Neural progenitor cell (in vitro differentiated cells): Measurements from ENCODE around the gene RPTOR. TPM values are rescaled to one million over a fixed set of nuclear protein-coding genes. Genes with fewer than 3 reads are reported as not detected.

Experiments used
- DNase-seq: peaks from one replicate; pipeline ENCODE4 v3.0.0-alpha.2; 2016; ENCODE audit warnings: low spot score
- H2AFZ ChIP-seq: fragments of 200-600 bp; sonication (generic); replicated peaks from 2 replicates; pipeline ENCODE4 v1.6.1; 2016; ENCODE audit warnings: antibody characterized with exemption
- H3F3A ChIP-seq: fragments of 200-600 bp; sonication (generic); 2 replicates; pipeline ENCODE4 v1.6.1; 2016; ENCODE audit warnings: antibody characterized with exemption, low read depth
- H3K27ac ChIP-seq: fragments of 200-600 bp; sonication (generic); 2 replicates; pipeline ENCODE4 v1.5.1; 2016; ENCODE audit warnings: mild to moderate bottlenecking
- H3K27me3 ChIP-seq: fragments of 200-600 bp; sonication (generic); 2 replicates; pipeline ENCODE4 v1.6.1; 2016; ENCODE audit warnings: mild to moderate bottlenecking, moderate library complexity
- H3K36me3 ChIP-seq: fragments of 200-600 bp; sonication (generic); 2 replicates; pipeline ENCODE4 v1.5.1; 2016
- H3K4me1 ChIP-seq: fragments of 200-600 bp; sonication (generic); 2 replicates; pipeline ENCODE4 v1.6.1; 2016; ENCODE audit warnings: mixed run types
- H3K4me2 ChIP-seq: fragments of 200-600 bp; sonication (generic); 2 replicates; pipeline ENCODE4 v1.6.1; 2016
- H3K4me3 ChIP-seq: fragments of 200-600 bp; sonication (generic); 2 replicates; pipeline ENCODE4 v1.5.1; 2016
- H3K79me2 ChIP-seq: fragments of 200-600 bp; sonication (generic); 2 replicates; pipeline ENCODE4 v1.6.1; 2016; ENCODE audit warnings: low read depth
- H3K9ac ChIP-seq: fragments of 200-600 bp; sonication (generic); 2 replicates; pipeline ENCODE4 v1.6.1; 2016
- H3K9me3 ChIP-seq: fragments of 200-600 bp; sonication (generic); 2 replicates; pipeline ENCODE4 v1.5.1; 2016; ENCODE audit warnings: low read depth
- H4K20me1 ChIP-seq: fragments of 200-600 bp; sonication (generic); 2 replicates; pipeline ENCODE4 v1.6.1; 2016; ENCODE audit warnings: low read depth
- H3K27ac Mint-ChIP-seq: 3 replicates; pipeline ENCODE4 v1.8.0; 2021; ENCODE audit warnings: mixed read lengths
- H3K27me3 Mint-ChIP-seq: 2 replicates; pipeline ENCODE4 v1.8.0; 2022; ENCODE audit warnings: low read depth, mild to moderate bottlenecking, inconsistent platforms, moderate library complexity, mixed read lengths; ENCODE audit not compliant: insufficient read depth
- H3K36me3 Mint-ChIP-seq: 3 replicates; pipeline ENCODE4 v1.8.0; 2021; ENCODE audit warnings: mixed read lengths
- H3K4me1 Mint-ChIP-seq: 3 replicates; pipeline ENCODE4 v1.8.0; 2021; ENCODE audit warnings: mixed read lengths
- H3K4me3 Mint-ChIP-seq: 3 replicates; pipeline ENCODE4 v1.8.0; 2021; ENCODE audit warnings: mild to moderate bottlenecking, moderate library complexity, mixed read lengths
- H3K9me3 Mint-ChIP-seq: 3 replicates; pipeline ENCODE4 v1.8.0; 2020; ENCODE audit warnings: mixed read lengths
- EZH2 ChIP-seq: fragments of 200-600 bp; sonication (generic); IDR thresholded peaks from 2 replicates; pipeline ENCODE4 v1.6.1; 2017; ENCODE audit warnings: antibody characterized with exemption, mild to moderate bottlenecking, moderate library complexity
- EZH2phosphoT487 ChIP-seq: fragments of 200-600 bp; sonication (generic); IDR thresholded peaks from 2 replicates; pipeline ENCODE4 v1.6.1; 2017; ENCODE audit warnings: antibody characterized with exemption
- total RNA-seq: library from RNA; depleted of rRNA; stranded (reverse); fragments of >200 nt; gene quantifications from 2 replicates; pipeline ENCODE4 v1.2.3, GENCODE V29; 2015; ENCODE audit warnings: low replicate concordance
- TF ChIP-seq, protein P1 (sequence below): fragments of 200-600 bp; sonication (generic); IDR thresholded peaks from 2 replicates; pipeline ENCODE4 v1.5.1; 2017; ENCODE audit warnings: antibody characterized with exemption, mild to moderate bottlenecking

RPTOR gene
- total RNA-seq, 1 donor from 2014 or later, result 7.4 TPM

DNA sequence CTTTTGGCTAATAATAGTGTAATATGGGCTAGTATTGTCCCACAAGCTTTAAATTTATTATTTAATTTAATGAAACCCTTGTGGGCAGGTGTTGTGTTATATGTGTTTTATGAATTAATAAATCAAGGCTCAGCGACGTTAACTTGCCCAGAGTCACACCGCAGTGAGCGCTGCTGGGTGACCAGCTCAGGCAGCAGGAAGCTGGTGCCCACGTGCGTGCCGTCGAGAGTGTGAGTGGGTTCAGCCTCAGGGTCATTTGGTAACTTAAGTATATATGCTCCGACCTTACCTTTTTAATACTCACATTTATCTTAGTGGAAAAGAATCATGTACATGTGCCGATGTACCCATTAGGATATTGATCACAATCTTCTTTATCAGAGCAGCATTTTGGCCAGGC lies 309.6 kb downstream of the RPTOR start:
- TF ChIP-seq, protein P1, sequence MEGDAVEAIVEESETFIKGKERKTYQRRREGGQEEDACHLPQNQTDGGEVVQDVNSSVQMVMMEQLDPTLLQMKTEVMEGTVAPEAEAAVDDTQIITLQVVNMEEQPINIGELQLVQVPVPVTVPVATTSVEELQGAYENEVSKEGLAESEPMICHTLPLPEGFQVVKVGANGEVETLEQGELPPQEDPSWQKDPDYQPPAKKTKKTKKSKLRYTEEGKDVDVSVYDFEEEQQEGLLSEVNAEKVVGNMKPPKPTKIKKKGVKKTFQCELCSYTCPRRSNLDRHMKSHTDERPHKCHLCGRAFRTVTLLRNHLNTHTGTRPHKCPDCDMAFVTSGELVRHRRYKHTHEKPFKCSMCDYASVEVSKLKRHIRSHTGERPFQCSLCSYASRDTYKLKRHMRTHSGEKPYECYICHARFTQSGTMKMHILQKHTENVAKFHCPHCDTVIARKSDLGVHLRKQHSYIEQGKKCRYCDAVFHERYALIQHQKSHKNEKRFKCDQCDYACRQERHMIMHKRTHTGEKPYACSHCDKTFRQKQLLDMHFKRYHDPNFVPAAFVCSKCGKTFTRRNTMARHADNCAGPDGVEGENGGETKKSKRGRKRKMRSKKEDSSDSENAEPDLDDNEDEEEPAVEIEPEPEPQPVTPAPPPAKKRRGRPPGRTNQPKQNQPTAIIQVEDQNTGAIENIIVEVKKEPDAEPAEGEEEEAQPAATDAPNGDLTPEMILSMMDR, result no peak
- TF ChIP-seq EZH2, result no peak
- TF ChIP-seq EZH2phosphoT487, result no peak
- peaks cover 9% of the 10 kb centered on the region for H3K27me3 Mint-ChIP-seq
- H3K9me3 ChIP-seq, result no peaks in the 10 kb centered on the region
- no peak overlapping the region for H3K9ac ChIP-seq
- no peak overlapping the region for H3K27ac ChIP-seq
- no peak overlapping the region for H3K4me3 Mint-ChIP-seq
- no peaks in the 10 kb centered on the region for H3K36me3 ChIP-seq
- no peaks in the 10 kb centered on the region for H3K79me2 ChIP-seq
- no peaks in the 10 kb centered on the region for H3K9me3 Mint-ChIP-seq
- no peaks in the 10 kb centered on the region for H4K20me1 ChIP-seq
- no peak overlapping the region for H3K4me2 ChIP-seq
- H3K4me3 ChIP-seq, result no peak overlapping the region
- H3K36me3 Mint-ChIP-seq, result peaks cover 10% of the 10 kb centered on the region
- H3K4me1 ChIP-seq, result peaks cover 9% of the 10 kb centered on the region
- no peak overlapping the region for H3K27ac Mint-ChIP-seq
- DNase-seq, result no peak
- no peaks in the 10 kb centered on the region for H3F3A ChIP-seq
- H3K4me1 Mint-ChIP-seq, result peaks cover 26% of the 10 kb centered on the region
- no peak overlapping the region for H2AFZ ChIP-seq
- no peaks in the 10 kb centered on the region for H3K27me3 ChIP-seq

DNA sequence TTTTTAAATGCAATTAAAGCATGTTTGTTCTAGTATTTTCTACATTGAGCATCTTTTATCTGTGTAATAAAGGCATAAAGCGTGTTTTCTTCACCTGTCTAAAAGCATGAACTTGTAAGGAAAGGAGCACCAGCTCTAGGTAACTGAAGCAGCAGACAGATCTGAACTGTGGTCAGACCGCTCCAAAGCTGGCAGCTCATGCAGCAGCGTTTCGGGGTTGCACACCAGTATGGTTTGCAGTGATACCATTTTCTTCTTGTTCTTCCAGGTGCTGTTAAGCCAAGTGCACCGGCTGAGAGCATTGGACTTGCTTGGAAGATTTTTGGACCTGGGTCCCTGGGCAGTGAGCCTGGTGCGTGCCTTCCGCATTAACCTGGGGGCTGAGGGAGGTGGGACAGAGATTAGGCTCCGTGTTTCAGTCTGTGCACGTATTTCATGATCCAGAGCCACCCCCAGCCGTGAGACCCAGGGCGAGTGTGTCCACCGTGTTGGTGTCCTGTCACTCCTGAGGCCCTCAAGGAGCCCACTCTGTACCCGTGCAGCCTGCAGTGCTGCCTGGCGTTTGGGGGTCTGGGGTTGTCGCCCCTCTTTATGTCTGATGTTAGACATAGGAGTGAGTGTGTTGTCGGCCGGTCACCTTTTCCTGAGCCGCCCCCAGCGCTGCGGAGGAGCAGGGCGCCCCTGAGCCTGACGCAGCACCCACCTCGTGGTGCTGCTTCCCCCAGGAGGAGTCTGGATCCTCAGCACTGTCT lies 310.7 kb downstream of the RPTOR start:
- DNase-seq, result no peak
- no peak overlapping the region for H3K9ac ChIP-seq
- Mint-ChIP-seq H3K36me3 (peaks cover 8% of the 10 kb centered on the region), H3K4me3 (no peak overlapping the region), H3K27ac (no peak overlapping the region), H3K4me1 (peaks cover 27% of the 10 kb centered on the region), H3K9me3 (no peaks in the 10 kb centered on the region), H3K27me3 (peaks cover 7% of the 10 kb centered on the region)
- H3K79me2 ChIP-seq, result no peaks in the 10 kb centered on the region
- no peaks in the 10 kb centered on the region for H3K27me3 ChIP-seq
- H3K4me2 ChIP-seq, result no peak overlapping the region
- no peak overlapping the region for H3K4me3 ChIP-seq
- no peaks in the 10 kb centered on the region for H3F3A ChIP-seq
- no peak overlapping the region for H3K27ac ChIP-seq
- TF ChIP-seq EZH2, result no peak
- peaks cover 17% of the 10 kb centered on the region for H3K4me1 ChIP-seq
- H4K20me1 ChIP-seq, result no peaks in the 10 kb centered on the region
- H3K36me3 ChIP-seq, result no peaks in the 10 kb centered on the region
- H2AFZ ChIP-seq, result no peak overlapping the region
- H3K9me3 ChIP-seq, result no peaks in the 10 kb centered on the region

DNA sequence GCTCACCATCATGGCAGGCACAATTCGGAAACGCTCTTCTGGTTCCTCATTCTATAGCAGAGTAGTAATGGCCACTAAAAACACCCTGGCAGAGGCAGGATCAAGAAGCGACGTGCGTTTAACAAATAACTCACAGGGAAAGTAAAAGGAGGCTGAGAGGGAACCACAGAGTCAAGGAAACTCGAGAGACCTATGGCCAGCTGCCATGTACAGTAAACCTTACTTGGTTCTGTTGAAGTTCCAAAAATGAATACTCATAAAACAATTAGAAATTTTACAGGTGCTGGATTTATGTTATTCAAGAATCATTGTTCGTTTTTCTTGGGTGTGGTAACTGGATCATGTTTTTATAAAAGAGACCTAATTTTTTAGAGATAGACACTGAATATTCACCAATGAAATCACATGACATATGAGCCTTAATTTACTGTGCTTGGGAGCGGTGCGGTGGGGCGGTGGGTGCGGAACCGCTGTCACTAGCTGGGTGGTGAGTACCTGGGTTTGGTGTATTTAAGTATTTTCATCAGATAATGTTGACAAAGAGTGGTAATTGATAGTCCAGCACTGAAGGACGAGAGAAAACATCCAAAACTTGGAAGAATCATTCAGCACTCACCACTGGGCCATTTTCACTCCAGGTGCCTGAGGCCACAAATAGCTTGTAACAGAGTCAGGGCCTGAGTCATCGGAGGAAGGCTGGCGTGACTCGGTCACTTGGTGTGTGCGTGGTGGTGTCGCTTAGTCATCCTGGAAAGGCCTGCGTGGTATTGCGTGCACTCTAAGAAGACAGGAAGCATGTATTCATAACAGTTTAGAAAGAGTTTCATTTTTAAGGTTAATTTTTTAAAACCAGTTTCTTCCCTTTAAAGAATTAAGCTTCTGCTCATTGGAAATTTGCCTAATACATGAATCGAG lies 311.6 kb downstream of the RPTOR start:
- no peak for TF ChIP-seq EZH2
- TF ChIP-seq EZH2phosphoT487, result no peak
- TF ChIP-seq, protein P1, result no peak
- Mint-ChIP-seq H3K4me1 (peaks cover 31% of the 10 kb centered on the region), H3K27ac (no peak overlapping the region), H3K9me3 (no peaks in the 10 kb centered on the region), H3K27me3 (peaks cover 7% of the 10 kb centered on the region), H3K4me3 (no peak overlapping the region), H3K36me3 (peaks cover 10% of the 10 kb centered on the region)
- Histone ChIP-seq H3K4me1 (peaks cover 17% of the 10 kb centered on the region), H2AFZ (no peak overlapping the region), H3K36me3 (no peaks in the 10 kb centered on the region), H3K9me3 (no peaks in the 10 kb centered on the region), H3K27ac (no peak overlapping the region), H3K4me3 (no peak overlapping the region), H3F3A (no peaks in the 10 kb centered on the region), H4K20me1 (no peaks in the 10 kb centered on the region), H3K9ac (no peak overlapping the region), H3K79me2 (no peaks in the 10 kb centered on the region), H3K27me3 (no peaks in the 10 kb centered on the region), H3K4me2 (no peak overlapping the region)
- DNase-seq, result no peak
